Liver (tissue), 9 donors: Measurements from ENCODE around the gene KRTAP16-1. TPM values are rescaled to one million over a fixed set of nuclear protein-coding genes. Genes with fewer than 3 reads are reported as not detected.

ENCODE experiments used
- DNase-seq: peaks from one replicate; pipeline ENCODE4 v3.0.0-alpha.2; 2017; ENCODE audit warnings: low spot score
- H3K27ac ChIP-seq, 2 donors: one replicate each; pipeline ENCODE4 v1.7.0; 2013; ENCODE audit warnings: inconsistent platforms in 2 of 2, low read length in 2 of 2, control low read depth in 1 of 2, low read depth in 1 of 2, mild to moderate bottlenecking in 1 of 2
- H3K27me3 ChIP-seq, 4 donors: one replicate each; pipeline versions ENCODE4 v1.6.1 to v1.7.0; 2013; ENCODE audit warnings: low read length in 3 of 4, inconsistent platforms in 1 of 4, mild to moderate bottlenecking in 1 of 4, moderate library complexity in 1 of 4; ENCODE audit not compliant: control insufficient read depth in 4 of 4, insufficient read depth in 4 of 4
- H3K36me3 ChIP-seq, 4 donors: one replicate each; pipeline versions ENCODE4 v1.6.1 to v1.7.0; 2013; ENCODE audit warnings: low read length in 3 of 4, mild to moderate bottlenecking in 3 of 4, low read depth in 1 of 4, moderate library complexity in 1 of 4; ENCODE audit not compliant: control insufficient read depth in 4 of 4, insufficient read depth in 3 of 4
- H3K4me1 ChIP-seq, 4 donors: one replicate each; pipeline versions ENCODE4 v1.6.1 to v1.7.0; 2013; ENCODE audit warnings: low read length in 3 of 4, mild to moderate bottlenecking in 3 of 4, moderate library complexity in 1 of 4; ENCODE audit not compliant: control insufficient read depth in 4 of 4, insufficient read depth in 4 of 4
- H3K4me3 ChIP-seq, 3 donors: one replicate each; pipeline versions ENCODE4 v1.6.1 to v1.7.0; 2013; ENCODE audit warnings: low read length in 3 of 3, control low read depth in 1 of 3, low read depth in 1 of 3, mild to moderate bottlenecking in 1 of 3
- H3K9ac ChIP-seq, 2 donors: one replicate each; pipeline ENCODE4 v1.7.0; 2013; ENCODE audit warnings: low read length in 2 of 2, mild to moderate bottlenecking in 2 of 2, moderate library complexity in 2 of 2, control low read depth in 1 of 2, low read depth in 1 of 2
- H3K9me3 ChIP-seq, 4 donors: one replicate each; pipeline versions ENCODE4 v1.6.1 to v1.7.0; 2013; ENCODE audit warnings: low read length in 3 of 4; ENCODE audit not compliant: control insufficient read depth in 4 of 4
- CTCF ChIP-seq: fragments of 150-350 bp; IDR thresholded peaks from 2 replicates; pipeline ENCODE4 v1.5.1; 2017; ENCODE audit warnings: improper control_type of control experiment, low read depth, low read length; ENCODE audit not compliant: missing input control
- EGR1 ChIP-seq, 2 donors: IDR thresholded peaks; 2 replicates each; pipeline ENCODE4 v1.6.1; 2016 to 2018; ENCODE audit warnings: antibody characterized with exemption in 2 of 2, low read depth in 2 of 2
- FOXA2 ChIP-seq: IDR thresholded peaks from 2 replicates; pipeline ENCODE4 v1.6.1; 2016; ENCODE audit warnings: antibody characterized with exemption
- GABPA ChIP-seq, 2 donors: IDR thresholded peaks in 1 of 2; conservative IDR thresholded peaks in 1 of 2; 2 replicates each; pipeline ENCODE4 v1.6.1; 2016; ENCODE audit warnings: antibody characterized with exemption in 2 of 2, mild to moderate bottlenecking in 1 of 2, moderate library complexity in 1 of 2
- HNF4A ChIP-seq, 2 donors: conservative IDR thresholded peaks; 2 replicates each; pipeline ENCODE4 v1.6.1; 2016; ENCODE audit warnings: antibody characterized with exemption in 2 of 2, mild to moderate bottlenecking in 2 of 2
- HNF4G ChIP-seq: IDR thresholded peaks from 2 replicates; pipeline ENCODE4 v1.6.1; 2016; ENCODE audit warnings: antibody characterized with exemption
- JUND ChIP-seq, 2 donors: IDR thresholded peaks; 2 replicates each; pipeline ENCODE4 v1.6.1; 2016; ENCODE audit warnings: antibody characterized with exemption in 2 of 2
- MAX ChIP-seq: IDR thresholded peaks from 2 replicates; pipeline ENCODE4 v1.6.1; 2016; ENCODE audit warnings: antibody characterized with exemption
- NR2F2 ChIP-seq: IDR thresholded peaks from 2 replicates; pipeline ENCODE4 v1.6.1; 2016; ENCODE audit warnings: antibody characterized with exemption
- RAD21 ChIP-seq, 2 donors: IDR thresholded peaks; 2 replicates each; pipeline ENCODE4 v1.6.1; 2016; ENCODE audit warnings: antibody characterized with exemption in 2 of 2, mild to moderate bottlenecking in 2 of 2
- RXRA ChIP-seq, 2 donors: IDR thresholded peaks; 2 replicates each; pipeline ENCODE4 v1.6.1; 2017 to 2018; ENCODE audit warnings: antibody characterized with exemption in 2 of 2, mild to moderate bottlenecking in 1 of 2
- SP1 ChIP-seq: IDR thresholded peaks from 2 replicates; pipeline ENCODE4 v1.6.1; 2018; ENCODE audit warnings: antibody characterized with exemption, mild to moderate bottlenecking
- TAF1 ChIP-seq: conservative IDR thresholded peaks from 2 replicates; pipeline ENCODE4 v1.6.1; 2016; ENCODE audit warnings: antibody characterized with exemption, mild to moderate bottlenecking
- YY1 ChIP-seq: IDR thresholded peaks from 2 replicates; pipeline ENCODE4 v1.6.1; 2016; ENCODE audit warnings: antibody characterized with exemption, mild to moderate bottlenecking
- ZBTB33 ChIP-seq: IDR thresholded peaks from 2 replicates; pipeline ENCODE4 v1.6.1; 2016; ENCODE audit warnings: antibody characterized with exemption
- WGBS: extraction: QIAGEN DNeasy Blood & Tissue Kit; methylation state at CpG from one replicate; pipeline ENCODE4 v1.1.7; 2013; 5-methylcytosine and 5-hydroxymethylcytosine counted together
- polyA plus RNA-seq, 2 donors: library from polyadenylated mRNA; stranded (reverse) in 1 of 2; unstranded in 1 of 2; fragments of 200-250 nt in 1 of 2; fragments of >200 nt in 1 of 2; fragmentation: Nextera tagmentation in 1 of 2; extraction: Ambion mirVana in 1 of 2; gene quantifications; one replicate each; pipeline versions ENCODE4 v1.2.1 to v1.2.3, GENCODE V29; 2013 to 2015
- total RNA-seq, 2 donors: library from RNA; depleted of rRNA; stranded (reverse); fragments of >200 nt; gene quantifications; one replicate each; pipeline ENCODE4 v1.2.3, GENCODE V29; 2014
- donor health status: healthy.
- donor health status: healthy.
- donor health status: healthy.
- donor health status: healthy.
- donor health status: healthy.

KRTAP16-1 gene
- total and polyA plus RNA-seq, 4 donors: not detected

GRCh38 chr17:41315204-41315794 is 6.2 kb upstream of the KRTAP16-1 start, which contains the start of gene KRTAP17-1 (continued):
- no peak for TF ChIP-seq CTCF

GRCh38 chr17:41311111-41311510 is 2.0 kb upstream of the KRTAP16-1 start:
- Histone ChIP-seq H3K27ac (no peak overlapping the region), H3K27me3 (peaks cover 0 to 14% (median 0%) of the 10 kb centered on the region in 4 donors), H3K4me3 (no peak overlapping the region), H3K36me3 (no peaks in the 10 kb centered on the region), H3K9me3 (no peaks in the 10 kb centered on the region), H3K4me1 (no peaks in the 10 kb centered on the region), H3K9ac (no peak overlapping the region)
- no peak for DNase-seq
- WGBS: 85% methylated on average over 1 of the region's 1 CpG
- TF ChIP-seq HNF4G (no peak), RAD21 (IDR thresholded peaks at IDR 0.05) (no peak), ZBTB33 (no peak), YY1 (no peak), RXRA (IDR thresholded peaks at IDR 0.05) (no peak), EGR1 (IDR thresholded peaks at IDR 0.05; ENCODE audit: low read depth in 2 of 2) (no peak), HNF4A (conservative IDR thresholded peaks at IDR 0.05) (no peak), SP1 (no peak), TAF1 (no peak), GABPA (IDR thresholded peaks at IDR 0.05 in 1 of 2, conservative IDR thresholded peaks at IDR 0.05 in 1 of 2) (no peak), FOXA2 (no peak), MAX (no peak), CTCF (no peak), JUND (IDR thresholded peaks at IDR 0.05) (no peak), NR2F2 (no peak)
